ENCODE data around the gene MALRD1. TPM values are rescaled to one million over a fixed set of nuclear protein-coding genes. Genes with fewer than 3 reads are reported as not detected.

The MALRD1 gene
- total RNA-seq, 1 experiment from 2014 or later, result not detected

GRCh38 chr10:19014498-19014897 lies 34.1 kb upstream of the MALRD1 start:
- Mint-ChIP-seq H3K4me3 (ENCODE audit: unreplicated experiment) (no peak overlapping the region), H3K27me3 (ENCODE audit: insufficient read depth, unreplicated experiment) (no peaks in the 10 kb centered on the region), H3K36me3 (ENCODE audit: insufficient read depth, unreplicated experiment) (no peaks in the 10 kb centered on the region), H3K4me1 (ENCODE audit: insufficient read depth, unreplicated experiment) (peaks cover 16% of the 10 kb centered on the region), H3K27ac (ENCODE audit: low read depth, unreplicated experiment) (peak overlapping the region; percentile 95), H3K9me3 (ENCODE audit: unreplicated experiment) (no peaks in the 10 kb centered on the region)
- ChIA-PET CTCF (no interaction called here), POLR2A (no interaction called here)
- TF ChIP-seq CTCF (IDR thresholded peaks at IDR 0.05; ENCODE audit: unreplicated experiment), result no peak
- BruUV-seq (replicated peaks), result TSS peak; percentile 88
- no peak for DNase-seq (ENCODE audit: unreplicated experiment)
- intact Hi-C loops (cut with micrococcal nuclease), result no loop called here

GRCh38 chr10:19017116-19017890 lies 31.3 kb upstream of the MALRD1 start:
- POLR2A ChIA-PET, result no interaction called here
- Mint-ChIP-seq H3K27ac (ENCODE audit: low read depth, unreplicated experiment) (no peak overlapping the region), H3K4me1 (ENCODE audit: insufficient read depth, unreplicated experiment) (peaks cover 16% of the 10 kb centered on the region), H3K36me3 (ENCODE audit: insufficient read depth, unreplicated experiment) (no peaks in the 10 kb centered on the region), H3K27me3 (ENCODE audit: insufficient read depth, unreplicated experiment) (no peaks in the 10 kb centered on the region), H3K9me3 (ENCODE audit: unreplicated experiment) (no peaks in the 10 kb centered on the region), H3K4me3 (ENCODE audit: unreplicated experiment) (no peak overlapping the region)
- no peak for TF ChIP-seq CTCF (IDR thresholded peaks at IDR 0.05; ENCODE audit: unreplicated experiment)
- intact Hi-C loops (cut with micrococcal nuclease), result no loop called here
- CTCF ChIA-PET, result interaction anchor here (0.6 kb wide), 1 partner anchor 35 kb away, joined by 5 read pairs; no protein-coding TSS in a partner anchor
- DNase-seq (ENCODE audit: unreplicated experiment), result no peak
- no TSS peak for BruUV-seq (replicated peaks)

DNA sequence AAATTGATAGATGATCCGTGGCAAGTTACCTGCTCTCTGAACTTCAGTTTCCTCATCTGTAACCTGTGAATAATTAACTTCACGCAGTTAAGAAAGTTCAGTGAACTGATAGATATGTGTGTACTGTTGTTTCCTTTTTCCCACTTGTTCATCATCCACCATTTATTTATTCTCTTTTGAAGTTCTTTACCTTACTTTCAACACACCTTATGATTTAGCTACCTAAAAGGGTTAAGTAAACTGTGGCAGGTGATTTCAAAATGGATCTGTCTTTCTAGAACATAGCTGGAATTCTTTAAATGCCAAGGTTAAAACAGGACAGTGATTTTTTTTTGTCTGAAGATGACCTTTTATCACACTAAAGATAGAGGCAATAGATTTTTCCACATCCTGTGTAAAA lies 27.4 kb upstream of the MALRD1 start:
- ChIA-PET POLR2A (no interaction called here), CTCF (interaction anchor here (0.6 kb wide), 1 partner anchor 435 kb away, joined by 4 read pairs; no protein-coding TSS in a partner anchor)
- Mint-ChIP-seq H3K36me3 (ENCODE audit: insufficient read depth, unreplicated experiment) (no peaks in the 10 kb centered on the region), H3K27ac (ENCODE audit: low read depth, unreplicated experiment) (no peak overlapping the region), H3K27me3 (ENCODE audit: insufficient read depth, unreplicated experiment) (no peaks in the 10 kb centered on the region), H3K9me3 (ENCODE audit: unreplicated experiment) (no peaks in the 10 kb centered on the region), H3K4me3 (ENCODE audit: unreplicated experiment) (no peak overlapping the region), H3K4me1 (ENCODE audit: insufficient read depth, unreplicated experiment) (no peaks in the 10 kb centered on the region)
- no peak for DNase-seq (ENCODE audit: unreplicated experiment)
- intact Hi-C loops (cut with micrococcal nuclease), result no loop called here
- no peak for TF ChIP-seq CTCF (IDR thresholded peaks at IDR 0.05; ENCODE audit: unreplicated experiment)
- no TSS peak for BruUV-seq (replicated peaks)

GRCh38 chr10:19024611-19025010 lies 24.0 kb upstream of the MALRD1 start:
- intact Hi-C loops (cut with micrococcal nuclease), result loop anchor here (5.0 kb wide), 1 partner anchor 227 kb away; no protein-coding TSS in a partner anchor
- Mint-ChIP-seq H3K4me3 (ENCODE audit: unreplicated experiment) (no peak overlapping the region), H3K27me3 (ENCODE audit: insufficient read depth, unreplicated experiment) (no peaks in the 10 kb centered on the region), H3K36me3 (ENCODE audit: insufficient read depth, unreplicated experiment) (no peaks in the 10 kb centered on the region), H3K9me3 (ENCODE audit: unreplicated experiment) (no peaks in the 10 kb centered on the region), H3K4me1 (ENCODE audit: insufficient read depth, unreplicated experiment) (no peaks in the 10 kb centered on the region), H3K27ac (ENCODE audit: low read depth, unreplicated experiment) (no peak overlapping the region)
- DNase-seq (ENCODE audit: unreplicated experiment), result no peak
- BruUV-seq (replicated peaks), result no TSS peak
- no peak for TF ChIP-seq CTCF (IDR thresholded peaks at IDR 0.05; ENCODE audit: unreplicated experiment)
- POLR2A ChIA-PET, result no interaction called here
- CTCF ChIA-PET, result no interaction called here

Data from MCF 10A (cell line).